GM10847 (cell line): ENCODE data around the gene SRP14.

Experiments
- POLR2A ChIP-seq: IDR thresholded peaks from 2 replicates; pipeline ENCODE4 v1.6.1; 2011; ENCODE audit not compliant: insufficient read length; ENCODE audit errors: extremely low read depth

The SRP14 gene

GRCh38 chr15:40011303-40011702 lies 27.7 kb downstream of the SRP14 start:
- no peak for TF ChIP-seq POLR2A

- no peak for TF ChIP-seq POLR2A
Observed at GRCh38 chr15:40010686-40011085, 28.3 kb downstream of the SRP14 start.

GRCh38 chr15:40008061-40008765 lies 30.8 kb downstream of the SRP14 start:
- no peak for TF ChIP-seq POLR2A

GRCh38 chr15:40006646-40007045 lies 32.3 kb downstream of the SRP14 start:
- TF ChIP-seq POLR2A, result no peak

- TF ChIP-seq POLR2A, result no peak
Observed at GRCh38 chr15:40006003-40006402, 33.0 kb downstream of the SRP14 start.

GRCh38 chr15:40003116-40003916 lies 35.7 kb downstream of the SRP14 start:
- no peak for TF ChIP-seq POLR2A

GRCh38 chr15:40002295-40002694 lies 36.7 kb downstream of the SRP14 start:
- no peak for TF ChIP-seq POLR2A

GRCh38 chr15:39999538-40000200 lies 39.3 kb downstream of the SRP14 start:
- TF ChIP-seq POLR2A, result no peak

GRCh38 chr15:39998511-39999077 lies 40.4 kb downstream of the SRP14 start:
- TF ChIP-seq POLR2A, result no peak

- TF ChIP-seq POLR2A, result no peak
Observed at GRCh38 chr15:39997639-39998038, 41.3 kb downstream of the SRP14 start.

GRCh38 chr15:39997031-39997430 lies 42.0 kb downstream of the SRP14 start:
- TF ChIP-seq POLR2A, result no peak

- TF ChIP-seq POLR2A, result no peak
Observed at GRCh38 chr15:39990706-39991105, 48.3 kb downstream of the SRP14 start.

GRCh38 chr15:39987821-39988220 lies 51.2 kb downstream of the SRP14 start:
- TF ChIP-seq POLR2A, result no peak
